Inflammatory macrophage treated with lipopolysaccharide for 1 hour (primary cell): Measurements from ENCODE around the gene SRRM4.
"Not testable (repeated sequence)": the region's sequence is repeated elsewhere in the genome, so short reads cannot be mapped to it uniquely, and the experiment has no call there.

ENCODE experiments used
- DNase-seq, 2 donors: peaks; one replicate each; pipeline ENCODE4 v3.0.0-alpha.2; 2020 to 2022

SRRM4 gene

GRCh38 chr12:119008691-119009221, 27.4 kb downstream of the SRRM4 start:
- DNase-seq = no peak

GRCh38 chr12:119011231-119011630, 29.9 kb downstream of the SRRM4 start:
- no peak for DNase-seq

GRCh38 chr12:119012179-119012578, 30.8 kb downstream of the SRRM4 start:
- no peak for DNase-seq

GRCh38 chr12:119013023-119013422, 31.7 kb downstream of the SRRM4 start:
- no peak for DNase-seq

- no peak for DNase-seq
Measured at GRCh38 chr12:119014368-119014767, 33.0 kb downstream of the SRRM4 start.

GRCh38 chr12:119016715-119017114, 35.4 kb downstream of the SRRM4 start:
- no peak for DNase-seq

GRCh38 chr12:119019166-119019565, 37.8 kb downstream of the SRRM4 start:
- peak in 1 of 2 donors; percentile 12 for DNase-seq

GRCh38 chr12:119020406-119021360, 39.3 kb downstream of the SRRM4 start:
- DNase-seq = peak in 1 of 2 donors; percentile 12

- no peak for DNase-seq
Measured at GRCh38 chr12:119024356-119024755, 43.0 kb downstream of the SRRM4 start.

GRCh38 chr12:119025786-119026185, 44.4 kb downstream of the SRRM4 start:
- DNase-seq = no peak

GRCh38 chr12:119033332-119033731, 52.0 kb downstream of the SRRM4 start:
- DNase-seq = not testable (repeated sequence)

GRCh38 chr12:119036878-119037825, 55.8 kb downstream of the SRRM4 start:
- peak; percentile 4 to 59 for DNase-seq

- no peak for DNase-seq
Measured at GRCh38 chr12:119044094-119044493, 62.8 kb downstream of the SRRM4 start.

- no peak for DNase-seq
Measured at GRCh38 chr12:119047641-119048040, 66.3 kb downstream of the SRRM4 start.

GRCh38 chr12:119050663-119051062, 69.3 kb downstream of the SRRM4 start:
- DNase-seq = no peak

- DNase-seq = no peak
Measured at GRCh38 chr12:119051474-119051873, 70.1 kb downstream of the SRRM4 start.

- DNase-seq = no peak
Measured at GRCh38 chr12:119052001-119052400, 70.7 kb downstream of the SRRM4 start.

- no peak for DNase-seq
Measured at GRCh38 chr12:119055977-119056376, 74.6 kb downstream of the SRRM4 start.

GRCh38 chr12:119060847-119061796, 79.8 kb downstream of the SRRM4 start:
- DNase-seq = peak in 1 of 2 donors; percentile 31

GRCh38 chr12:119068129-119068856, 87.0 kb downstream of the SRRM4 start:
- DNase-seq = no peak

- no peak for DNase-seq
Measured at GRCh38 chr12:119069147-119069642, 87.9 kb downstream of the SRRM4 start.
